Stimulated activated CD8-positive, alpha-beta memory T cell treated with anti-CD3 and anti-CD28 coated beads, Interleukin-4, amount 100 ng/mL, for 48 hours (primary cell): Measurements from ENCODE around the gene FGF12.
"Not testable (repeated sequence)": the region's sequence is repeated elsewhere in the genome, so short reads cannot be mapped to it uniquely, and the experiment has no call there.

Experiments used
- DNase-seq: peaks from one replicate; pipeline ENCODE4 v3.0.0-alpha.2; 2020

FGF12 gene

DNA sequence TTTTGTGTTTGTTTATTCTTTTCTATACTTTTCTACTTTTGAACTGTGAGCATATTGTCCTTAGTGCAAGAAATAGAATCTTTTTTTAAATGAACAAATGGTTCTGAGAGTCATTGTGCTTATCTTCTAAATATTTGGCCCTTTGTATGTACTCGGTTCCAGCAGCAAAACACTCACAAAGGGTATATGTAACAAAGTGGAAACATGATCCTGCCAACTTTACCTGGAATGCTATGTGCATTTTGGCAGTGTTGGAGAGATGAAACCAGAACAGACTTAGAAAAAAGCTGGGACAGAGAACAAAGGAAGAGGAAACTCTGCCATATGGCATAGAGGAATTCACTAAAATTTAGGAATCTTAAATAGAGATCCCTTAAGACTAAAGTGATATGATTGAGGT lies 150.1 kb downstream of the FGF12 start:
- no peak for DNase-seq

DNA sequence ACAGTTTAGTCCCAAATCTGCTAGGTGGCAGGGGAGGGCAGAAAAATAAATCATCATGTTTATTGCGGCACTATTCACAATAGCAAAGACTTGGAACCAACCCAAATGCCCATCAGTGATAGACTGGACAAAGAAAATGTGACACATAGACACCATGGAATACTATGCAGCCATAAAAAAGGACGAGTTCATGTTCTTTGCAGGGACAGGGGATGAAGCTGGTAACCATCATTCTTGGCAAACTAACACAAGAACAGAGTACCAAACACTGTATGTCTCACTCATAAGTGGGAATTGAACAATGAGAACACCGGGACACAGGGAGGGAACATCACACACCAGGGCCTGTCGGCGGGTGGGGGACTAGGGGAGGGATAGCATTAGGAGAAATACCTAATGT lies 150.6 kb downstream of the FGF12 start:
- DNase-seq: not testable (repeated sequence)

DNA sequence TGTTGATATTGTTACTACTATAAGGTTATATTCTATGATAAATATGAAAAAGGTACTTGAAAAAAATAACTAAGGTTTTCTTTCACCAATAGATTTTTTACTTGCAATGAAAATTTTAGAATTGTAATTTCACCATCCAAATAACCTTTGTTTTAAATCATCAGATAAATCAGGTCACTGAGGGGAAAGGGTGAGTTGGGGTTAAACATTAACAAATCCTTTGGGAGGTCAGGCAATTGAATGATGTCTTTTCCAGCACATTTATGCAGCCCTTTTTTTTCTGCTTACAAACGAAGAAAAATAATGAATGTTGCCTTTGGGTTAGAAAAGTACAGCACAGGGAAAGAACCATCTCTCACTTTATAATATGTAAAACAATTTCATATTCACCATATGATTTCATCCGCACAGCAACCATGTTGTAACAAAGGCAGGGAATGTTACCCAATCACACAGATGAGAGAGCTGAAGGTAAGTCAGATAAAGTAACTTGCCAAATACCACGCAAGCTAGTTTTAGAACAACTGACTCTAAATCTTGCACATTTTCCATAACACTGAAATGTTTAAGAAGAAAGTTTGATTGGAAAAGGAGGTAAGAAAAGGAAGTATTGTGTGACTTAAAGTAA lies 151.3 kb downstream of the FGF12 start:
- no peak for DNase-seq

DNA sequence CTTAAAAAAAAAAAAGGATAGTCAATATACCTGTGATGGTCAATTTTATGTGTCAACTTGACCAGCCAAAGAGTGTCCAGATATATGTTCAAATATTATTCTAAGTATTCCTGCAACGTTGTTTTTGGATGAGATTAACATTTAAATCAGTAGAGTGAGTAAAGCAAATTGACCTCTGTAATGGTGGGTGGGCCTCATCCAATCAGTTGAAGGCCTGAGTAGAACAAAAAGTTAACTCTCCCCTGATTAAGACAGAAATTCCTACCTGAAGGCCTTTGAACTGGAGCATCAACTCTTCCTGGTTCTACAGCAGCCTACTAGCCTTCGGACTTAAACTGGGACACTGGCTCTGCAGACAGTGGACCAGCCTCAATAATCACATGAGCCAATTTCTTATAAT lies 154.1 kb downstream of the FGF12 start:
- no peak for DNase-seq

DNA sequence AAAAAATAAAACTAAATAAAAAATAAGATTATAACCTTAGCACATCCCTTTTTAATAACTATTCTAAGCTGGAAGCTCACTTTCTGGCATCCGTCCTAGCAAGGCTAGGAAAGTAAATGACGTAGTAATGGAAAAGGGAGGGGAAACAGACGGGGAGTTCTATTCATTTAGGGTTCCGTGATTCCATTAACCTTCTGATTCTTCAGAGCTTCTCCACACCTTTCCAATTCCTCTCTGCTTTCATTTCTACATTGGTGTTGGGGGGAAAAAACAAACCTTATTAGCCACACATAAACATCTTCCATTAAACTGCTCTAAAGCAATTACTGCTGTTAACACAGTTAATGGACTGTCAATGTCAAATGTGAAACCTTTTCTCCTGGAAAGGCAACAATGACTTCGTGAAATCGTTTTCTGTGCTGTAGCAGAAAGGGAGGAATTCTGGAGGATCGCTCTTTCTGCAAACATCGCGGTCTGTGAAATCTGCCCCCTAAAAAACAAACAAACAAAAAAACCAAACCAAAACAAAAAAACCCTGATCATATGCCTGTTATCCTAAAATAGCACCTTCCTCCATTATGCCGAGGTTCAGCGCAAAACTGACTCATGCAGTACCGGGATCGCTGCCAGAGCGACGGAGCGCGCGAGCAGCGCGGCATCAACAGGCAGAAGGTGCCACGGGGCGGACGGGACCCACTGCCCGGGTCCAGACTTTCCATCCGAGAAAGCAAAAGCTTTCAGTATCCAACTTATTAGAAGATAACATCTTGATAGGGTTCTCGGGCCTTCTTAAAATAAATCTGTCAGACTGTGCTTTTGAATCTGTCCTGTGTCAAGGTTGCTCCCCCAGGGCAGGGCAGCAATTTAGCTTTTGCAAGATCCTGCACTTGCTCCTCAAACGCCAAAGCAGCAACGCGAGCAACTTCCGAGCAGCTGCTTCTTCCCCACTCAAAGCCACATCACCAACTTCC lies 156.2 kb downstream of the FGF12 start:
- DNase-seq: peak; percentile 24

DNA sequence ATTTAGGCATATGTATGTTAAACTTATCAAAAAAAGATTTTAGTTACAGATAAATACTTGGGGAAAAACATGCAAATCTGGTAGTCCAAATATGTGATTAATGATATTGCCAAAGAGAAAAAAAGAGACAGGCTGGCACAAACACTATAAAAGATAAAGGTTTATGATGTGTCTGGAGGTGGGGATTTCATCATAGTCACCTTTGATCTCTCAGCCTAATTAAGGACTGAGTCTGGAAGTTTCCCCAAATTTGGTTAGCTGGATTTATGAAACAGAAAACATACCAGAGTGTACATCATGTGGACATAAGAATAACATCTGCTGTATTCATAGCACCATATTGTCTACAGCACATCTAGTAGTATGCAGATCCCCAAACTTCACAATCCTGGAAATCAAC lies 157.0 kb downstream of the FGF12 start:
- no peak for DNase-seq

DNA sequence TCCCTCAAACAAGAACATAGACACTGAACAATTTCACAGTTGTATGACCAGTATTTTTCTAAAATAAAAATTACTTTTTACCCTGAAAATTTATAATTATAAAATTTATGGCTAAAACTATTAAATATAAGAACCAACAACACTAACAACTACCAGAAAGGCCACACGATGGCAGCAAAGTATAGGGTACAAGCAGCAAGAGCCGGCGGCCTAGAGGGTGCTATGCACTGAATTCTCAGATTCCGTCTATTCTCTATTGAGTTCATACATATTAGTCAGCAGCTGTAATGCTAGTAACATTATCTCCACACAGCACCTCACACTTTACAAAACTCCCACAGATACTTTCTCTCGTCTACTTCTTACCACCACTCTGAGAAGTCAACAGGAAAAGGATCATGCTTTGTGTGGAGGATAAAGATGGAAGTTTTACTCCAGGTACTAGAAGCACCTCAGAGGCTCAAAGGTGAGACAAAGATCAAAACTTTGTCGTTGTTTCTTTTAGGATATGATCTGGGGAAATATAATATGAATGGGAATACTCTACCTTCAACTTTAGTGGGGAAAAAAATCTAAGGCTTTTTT lies 160.5 kb downstream of the FGF12 start:
- DNase-seq: peak; percentile 77

DNA sequence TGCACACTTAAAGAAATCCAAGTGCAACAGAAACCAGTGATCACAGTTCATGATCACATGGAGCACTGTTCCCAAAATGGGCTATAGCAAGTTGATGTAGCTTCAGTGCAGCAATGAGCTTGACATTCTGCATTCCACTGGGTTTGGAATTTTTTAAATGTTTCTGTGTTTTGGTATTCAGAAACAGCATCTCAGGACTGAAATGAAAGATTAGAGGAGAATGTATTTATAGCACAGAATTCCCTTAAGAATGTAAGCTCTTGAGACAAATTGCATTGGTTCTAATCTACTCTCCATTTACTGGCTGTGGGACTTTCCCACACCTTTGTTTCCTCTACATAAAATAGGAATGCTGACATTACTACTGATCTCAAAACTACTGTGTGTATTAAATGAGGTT lies 162.7 kb downstream of the FGF12 start:
- DNase-seq: no peak

DNA sequence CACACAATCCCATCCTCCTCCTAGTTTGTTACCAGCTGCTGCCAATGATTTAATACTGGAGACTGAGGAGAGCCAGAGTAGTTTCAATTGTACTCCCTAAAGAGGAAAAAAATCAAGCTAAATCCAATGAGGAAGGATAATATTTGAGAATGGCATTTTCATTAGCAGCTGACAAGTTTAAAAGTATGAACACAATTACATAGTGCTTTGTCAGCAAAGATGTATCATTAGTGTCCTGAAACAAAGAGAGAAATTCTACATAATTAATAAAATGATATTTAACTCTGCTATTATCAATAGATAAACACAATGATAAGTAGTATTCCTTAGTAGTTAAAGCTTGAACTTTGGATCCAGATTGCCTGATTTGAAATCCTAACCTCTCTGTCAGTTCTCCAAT lies 163.9 kb downstream of the FGF12 start:
- no peak for DNase-seq

DNA sequence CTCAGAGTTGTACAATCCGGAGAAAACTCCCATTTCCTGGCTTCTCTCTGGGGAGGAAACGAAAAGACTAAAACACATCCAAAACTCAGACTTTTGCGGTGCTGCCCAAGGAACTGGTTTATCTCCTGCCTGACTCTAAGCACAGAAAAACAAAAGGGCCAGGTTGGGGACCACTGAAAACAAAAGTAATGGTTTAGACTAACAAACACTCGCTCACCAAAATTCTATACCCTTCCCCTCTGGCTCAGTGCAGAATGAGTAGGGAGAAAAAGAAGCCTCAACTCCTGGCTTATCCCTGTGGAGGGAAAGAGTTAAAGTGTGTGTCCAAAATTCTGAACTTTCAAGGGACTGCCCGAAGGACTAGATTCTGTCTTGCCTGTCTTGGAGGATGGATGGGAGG lies 173.6 kb downstream of the FGF12 start:
- no peak for DNase-seq

DNA sequence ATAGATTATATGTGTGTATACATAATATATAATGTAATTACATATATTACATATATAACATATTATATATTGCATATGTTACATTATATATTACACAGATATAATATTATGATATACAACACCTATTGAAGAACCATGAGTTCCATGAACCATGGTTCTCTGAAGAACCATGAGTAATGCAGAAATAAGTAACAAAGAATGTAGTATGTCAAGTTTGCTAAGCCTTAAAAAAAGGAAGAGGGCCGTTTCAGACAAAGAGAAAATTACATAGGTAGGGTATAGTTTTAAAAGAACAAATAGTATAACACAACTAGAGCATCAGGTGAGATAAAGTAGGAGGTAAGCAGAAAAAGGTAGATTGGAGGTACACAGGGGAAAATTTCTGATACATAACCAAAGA lies 177.0 kb downstream of the FGF12 start:
- DNase-seq: no peak

DNA sequence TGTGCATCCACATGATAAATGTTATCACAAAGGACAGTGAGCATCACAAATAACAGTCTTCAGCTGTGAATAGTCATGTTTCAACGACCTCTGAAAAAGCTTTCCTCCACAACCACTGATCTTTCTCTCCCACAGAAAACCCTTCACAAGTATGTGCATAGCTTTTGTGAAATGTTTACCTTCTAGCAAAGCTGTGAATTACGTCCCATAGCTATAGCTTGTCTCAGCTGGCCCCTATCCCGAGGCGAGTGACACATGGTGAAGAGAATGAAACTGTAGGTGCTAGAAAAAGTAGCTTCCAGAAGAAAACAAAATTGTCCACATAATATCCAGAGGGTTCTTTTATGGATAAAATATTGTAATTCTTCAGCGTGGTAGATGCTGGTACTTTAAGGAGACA lies 182.0 kb downstream of the FGF12 start:
- DNase-seq: no peak

DNA sequence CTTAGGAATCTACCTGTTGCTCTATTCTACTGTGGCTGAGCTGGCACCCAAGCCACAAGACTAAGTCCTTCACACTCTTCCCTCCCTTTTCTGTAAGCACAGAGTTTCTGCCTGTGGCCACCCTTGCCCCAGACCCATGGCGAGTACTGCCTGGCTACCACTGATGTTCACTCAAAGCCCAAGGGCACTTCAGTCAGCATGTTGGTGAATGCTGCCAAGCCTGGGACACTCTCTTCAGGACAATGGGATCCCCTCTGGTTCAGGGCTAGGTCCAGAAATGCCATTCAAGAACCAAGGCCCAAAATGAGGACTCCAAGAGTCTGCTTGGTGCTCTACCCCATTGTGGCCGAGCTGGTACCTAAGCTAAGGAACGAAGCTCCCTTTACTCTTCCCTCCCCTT lies 184.2 kb downstream of the FGF12 start:
- DNase-seq: no peak

DNA sequence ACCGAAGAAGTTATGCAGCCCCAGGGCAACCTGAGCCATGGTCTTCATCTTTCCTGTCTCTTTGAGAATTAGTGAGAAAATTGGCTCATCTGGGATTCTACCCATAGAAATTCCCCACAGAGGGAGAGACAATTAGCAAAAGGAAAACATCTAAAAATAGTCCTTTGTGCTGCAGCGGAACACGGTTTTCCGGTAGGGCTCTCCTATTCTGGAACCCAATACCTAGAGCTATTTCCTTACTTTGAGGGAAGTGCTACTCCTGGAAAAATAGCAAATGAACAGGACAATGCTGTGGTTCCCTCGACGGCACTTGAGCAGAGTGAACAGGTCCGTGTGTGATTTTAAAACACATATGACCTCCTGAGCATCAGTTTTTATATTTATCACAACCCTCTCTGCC lies 210.5 kb downstream of the FGF12 start:
- no peak for DNase-seq

DNA sequence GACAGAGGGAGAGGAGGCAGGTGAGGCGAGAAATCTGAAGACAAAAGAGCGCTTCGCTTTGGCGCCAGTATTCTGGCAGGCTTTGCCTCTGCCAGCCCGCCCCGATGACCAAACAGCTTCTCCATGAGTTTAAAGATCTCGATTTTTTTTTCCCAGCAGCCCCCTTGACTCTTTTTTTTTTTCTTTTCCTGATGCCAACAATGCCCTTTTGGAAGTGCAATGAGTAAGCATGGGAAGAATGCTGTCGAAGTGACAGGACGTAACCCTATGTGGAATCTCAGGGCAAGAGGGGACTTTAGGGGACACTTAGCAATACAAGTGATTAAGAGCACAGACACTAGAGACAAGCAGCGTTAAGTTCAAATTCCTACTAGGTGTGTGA lies 211.7 kb downstream of the FGF12 start:
- DNase-seq: no peak

DNA sequence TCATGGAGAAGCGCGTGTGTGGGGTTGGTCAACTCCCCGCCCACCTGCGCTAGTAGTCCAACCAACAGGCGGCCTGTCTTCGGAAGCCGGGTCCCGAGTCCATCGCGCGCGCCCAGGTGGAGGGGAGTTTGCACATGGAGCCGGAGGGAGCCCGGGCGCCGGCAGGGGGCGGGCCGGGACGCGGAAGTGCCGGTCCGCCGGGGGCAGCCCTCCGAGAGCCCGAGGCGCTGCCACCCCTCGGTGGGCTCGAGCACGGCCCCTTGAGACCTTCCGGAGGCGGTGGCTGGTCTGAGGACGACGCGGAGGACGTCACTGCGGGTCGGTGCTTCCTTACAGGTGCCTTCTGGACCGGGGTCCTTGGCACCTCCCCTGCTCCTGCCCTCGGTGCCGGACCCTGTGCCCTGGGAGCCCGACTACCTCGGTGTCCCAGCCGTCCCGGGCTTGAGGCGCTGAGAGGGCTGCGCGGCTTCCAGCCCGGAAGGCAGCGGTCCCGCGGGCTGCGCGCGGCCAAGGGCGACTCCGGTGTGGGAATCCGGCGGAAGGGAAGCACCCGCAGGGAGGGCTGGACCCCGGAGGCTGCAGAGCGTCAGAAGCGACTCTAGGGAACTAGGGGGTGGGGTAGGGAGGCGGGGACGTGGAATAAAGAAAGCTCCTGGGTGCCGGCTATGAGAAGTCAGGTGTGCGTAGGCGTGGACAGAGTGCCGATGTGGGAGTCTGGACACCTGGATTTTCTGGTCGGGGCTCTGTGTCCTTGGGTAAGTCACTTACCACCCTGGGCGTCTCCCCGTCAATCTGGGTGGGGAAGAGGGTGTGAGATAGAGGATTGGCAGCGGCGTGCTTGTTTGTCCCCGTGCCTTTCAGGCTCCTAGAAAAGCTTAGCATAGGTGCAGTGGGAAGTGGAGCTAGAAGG lies 212.3 kb downstream of the FGF12 start:
- DNase-seq: peak; percentile 23

DNA sequence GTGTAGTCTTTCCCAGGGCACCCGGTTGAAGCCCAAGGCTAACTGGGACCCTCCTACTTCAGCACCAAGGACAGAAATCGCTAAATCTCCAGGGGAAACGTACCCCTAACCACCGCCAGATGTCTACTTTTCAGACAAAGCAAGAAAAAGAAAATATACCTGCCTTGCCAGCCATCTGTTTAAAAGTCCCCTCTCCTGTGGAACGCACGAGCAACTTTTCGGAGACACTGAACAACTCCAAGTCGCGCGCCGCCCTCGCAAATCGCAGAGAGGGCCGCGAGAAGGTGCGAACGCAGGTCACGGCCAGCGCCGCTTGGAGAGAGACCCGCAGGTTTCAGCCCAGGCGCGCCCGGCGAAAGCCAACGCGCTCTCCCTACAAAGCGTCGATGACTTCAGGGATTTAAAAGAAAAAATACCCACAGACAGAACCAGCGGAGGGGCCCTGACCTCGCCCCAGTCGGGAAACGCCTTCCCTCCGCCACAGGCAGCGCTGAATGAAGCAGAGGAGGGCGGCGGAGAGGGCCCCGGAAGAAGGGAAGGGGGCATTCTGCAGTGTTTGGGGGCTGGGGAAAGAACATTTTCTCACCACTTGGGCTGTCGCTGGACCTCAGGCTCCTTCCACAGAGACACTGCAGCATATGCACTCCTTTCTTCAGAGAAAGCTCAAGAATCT lies 213.1 kb downstream of the FGF12 start:
- no peak for DNase-seq

DNA sequence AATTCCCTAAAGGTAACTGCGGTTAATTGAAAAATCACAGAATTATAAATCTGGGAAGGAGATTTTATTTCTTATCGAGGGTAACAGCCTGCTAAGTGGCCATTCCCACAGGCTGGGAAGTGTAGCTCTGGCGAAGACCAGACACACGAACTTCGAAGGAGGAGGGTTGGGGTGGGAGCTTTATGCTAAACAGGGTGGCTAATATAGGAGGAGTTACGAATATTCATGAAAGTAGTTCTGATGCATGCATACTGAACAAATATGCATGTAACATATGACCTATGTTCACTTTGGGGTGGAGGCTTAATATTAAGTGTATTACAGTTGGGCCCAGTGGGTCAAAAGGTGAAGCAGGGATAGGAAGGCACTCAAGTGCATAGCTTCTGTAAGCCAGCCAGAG lies 221.6 kb downstream of the FGF12 start:
- no peak for DNase-seq

DNA sequence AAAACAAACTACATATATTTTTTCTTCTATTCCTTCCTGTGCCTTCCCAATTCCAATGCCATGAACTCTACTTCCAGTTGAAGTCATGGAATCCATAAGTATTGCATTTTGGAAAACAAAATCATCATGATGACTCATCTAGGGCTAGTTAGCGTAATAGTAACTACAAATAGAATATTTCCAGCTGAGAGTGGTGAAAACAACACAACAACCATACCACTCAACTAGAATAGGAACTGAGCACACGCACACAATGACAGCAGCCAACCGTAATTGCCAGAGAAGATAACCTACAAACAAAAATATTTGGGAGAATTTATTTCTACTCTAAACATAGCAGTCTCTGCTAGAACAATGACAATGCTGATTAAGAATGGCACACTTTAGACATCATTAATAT lies 225.9 kb downstream of the FGF12 start:
- no peak for DNase-seq

DNA sequence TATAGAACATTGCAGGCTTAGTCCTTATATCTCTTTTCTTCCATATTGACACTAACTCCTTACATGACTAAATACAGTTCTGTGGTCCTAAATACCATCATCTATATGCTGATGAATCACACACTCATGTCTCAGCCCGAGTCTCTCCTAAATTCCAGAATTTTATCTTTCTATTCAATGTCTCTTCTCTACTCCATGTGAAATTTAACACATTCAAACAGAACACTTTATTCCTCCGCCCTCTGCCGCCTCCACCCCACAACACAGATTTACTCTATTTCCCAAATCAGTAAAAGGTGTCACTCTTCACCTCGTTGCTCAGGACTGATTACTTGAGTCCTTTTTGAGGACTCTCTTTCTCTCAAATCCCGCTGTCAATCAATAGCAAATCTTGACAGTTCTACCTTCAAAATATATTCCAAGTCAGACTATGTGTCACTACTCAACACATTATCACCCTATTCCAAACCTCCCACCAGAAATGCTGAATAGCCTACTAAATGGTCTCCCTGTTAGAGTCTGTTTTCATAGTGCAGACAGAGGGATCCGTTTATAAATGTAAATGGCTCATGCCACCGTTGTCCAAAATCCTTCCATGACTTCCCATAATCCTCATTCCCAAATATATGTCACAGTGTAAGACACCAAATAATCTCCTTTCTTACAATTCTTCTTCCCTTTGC lies 230.3 kb downstream of the FGF12 start:
- no peak for DNase-seq

DNA sequence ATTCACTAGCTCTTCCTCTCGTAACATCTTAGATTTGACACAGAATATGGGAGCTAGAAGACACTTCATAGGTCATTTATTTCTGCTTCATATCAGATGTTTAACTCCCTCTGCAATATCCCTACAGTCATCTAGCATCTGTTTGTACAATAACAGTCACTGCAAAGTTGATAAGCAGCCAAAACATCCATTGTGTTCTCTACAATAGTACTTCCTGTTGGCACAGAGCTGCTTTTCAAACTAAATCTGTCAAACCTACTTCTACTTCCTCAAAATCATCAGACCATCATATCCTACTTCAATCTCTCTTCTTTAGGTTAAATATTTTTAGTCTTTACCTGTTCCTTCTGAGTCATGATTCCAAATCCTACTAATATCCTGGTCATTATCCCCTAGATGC lies 233.2 kb downstream of the FGF12 start:
- no peak for DNase-seq

DNA sequence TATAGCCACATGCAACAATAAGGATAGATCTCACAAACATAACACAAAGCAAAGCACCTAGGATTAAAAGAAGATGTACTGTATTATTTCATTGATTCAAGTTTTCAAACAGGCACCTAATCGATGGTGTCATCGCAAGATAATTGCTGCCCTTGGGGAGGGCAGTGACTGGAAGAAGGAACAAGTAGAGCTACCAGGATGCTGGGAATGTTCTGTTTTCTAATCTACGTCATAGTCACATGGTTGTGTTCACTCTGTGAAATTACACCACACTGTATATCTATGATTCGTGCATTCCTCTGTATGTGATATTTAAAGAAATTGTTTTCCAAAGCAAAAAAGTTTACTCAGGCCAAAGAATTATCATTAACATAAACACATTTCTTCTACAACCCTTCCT lies 236.6 kb downstream of the FGF12 start:
- DNase-seq: no peak
